Measurements from ENCODE around the gene NALCN. TPM values are rescaled to one million over a fixed set of nuclear protein-coding genes. Genes with fewer than 3 reads are reported as not detected.

NALCN gene
- total and polyA plus RNA-seq, 2 donors (not counting 1 experiment from before 2014, with no cell fraction given): not detected

DNA sequence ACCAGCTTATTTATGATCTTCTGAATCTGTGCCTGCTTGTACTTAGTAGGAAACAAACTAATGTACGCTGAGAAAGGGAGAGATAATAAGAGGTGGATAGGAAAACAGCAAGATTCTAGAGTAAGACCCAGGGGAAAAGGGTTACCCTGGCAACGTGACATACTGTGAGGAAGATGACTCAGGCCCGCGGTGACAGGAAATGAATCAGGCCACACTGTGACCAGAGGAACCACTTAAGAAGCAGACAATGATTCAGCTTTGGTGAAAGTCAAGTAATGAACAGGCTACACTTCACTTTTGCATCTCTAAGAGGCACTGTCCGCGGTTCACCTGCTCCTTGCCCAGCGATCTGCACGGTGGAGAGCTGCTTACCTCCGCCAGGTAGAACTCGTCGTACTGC is 158.2 kb downstream of the NALCN start:
- H4K20me1 ChIP-seq (ENCODE audit: control insufficient read depth, insufficient read depth, low read length, poor library complexity, severe bottlenecking): no peaks in the 10 kb centered on the region
- Mint-ChIP-seq H3K9me3 (ENCODE audit: insufficient read depth) (peaks cover 5% of the 10 kb centered on the region), H3K27me3 (no peaks in the 10 kb centered on the region), H3K27ac (no peak overlapping the region), H3K4me1 (no peaks in the 10 kb centered on the region), H3K4me3 (no peak overlapping the region)
- intact Hi-C loops (cut with micrococcal nuclease): no loop called here
- no peak overlapping the region for H3K4me2 ChIP-seq (replicated peaks; ENCODE audit: low read depth, low read length, poor library complexity, severe bottlenecking)
- H3K27me3 ChIP-seq (replicated peaks in 1 of 4; ENCODE audit: control extremely low read depth in 1 of 4, control insufficient read depth in 3 of 4, insufficient read depth in 4 of 4, low read length in 3 of 4): no peaks in the 10 kb centered on the region
- no peaks in the 10 kb centered on the region for H3K79me2 ChIP-seq (ENCODE audit: control insufficient read depth, insufficient read depth, low read length)
- ATAC-seq (ENCODE audit: low read depth) (no peak), DNase-seq (no peak)
- no peak overlapping the region for H3K9ac ChIP-seq (ENCODE audit: low read length)
- no peak overlapping the region for H3K27ac ChIP-seq (ENCODE audit: low read length in 2 of 2)
- TF ChIP-seq, protein P1, sequence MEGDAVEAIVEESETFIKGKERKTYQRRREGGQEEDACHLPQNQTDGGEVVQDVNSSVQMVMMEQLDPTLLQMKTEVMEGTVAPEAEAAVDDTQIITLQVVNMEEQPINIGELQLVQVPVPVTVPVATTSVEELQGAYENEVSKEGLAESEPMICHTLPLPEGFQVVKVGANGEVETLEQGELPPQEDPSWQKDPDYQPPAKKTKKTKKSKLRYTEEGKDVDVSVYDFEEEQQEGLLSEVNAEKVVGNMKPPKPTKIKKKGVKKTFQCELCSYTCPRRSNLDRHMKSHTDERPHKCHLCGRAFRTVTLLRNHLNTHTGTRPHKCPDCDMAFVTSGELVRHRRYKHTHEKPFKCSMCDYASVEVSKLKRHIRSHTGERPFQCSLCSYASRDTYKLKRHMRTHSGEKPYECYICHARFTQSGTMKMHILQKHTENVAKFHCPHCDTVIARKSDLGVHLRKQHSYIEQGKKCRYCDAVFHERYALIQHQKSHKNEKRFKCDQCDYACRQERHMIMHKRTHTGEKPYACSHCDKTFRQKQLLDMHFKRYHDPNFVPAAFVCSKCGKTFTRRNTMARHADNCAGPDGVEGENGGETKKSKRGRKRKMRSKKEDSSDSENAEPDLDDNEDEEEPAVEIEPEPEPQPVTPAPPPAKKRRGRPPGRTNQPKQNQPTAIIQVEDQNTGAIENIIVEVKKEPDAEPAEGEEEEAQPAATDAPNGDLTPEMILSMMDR (IDR thresholded peaks at IDR 0.05): no peak
- no peaks in the 10 kb centered on the region for H3K4me1 ChIP-seq (ENCODE audit: control insufficient read depth in 2 of 2, insufficient read depth in 2 of 2, low read length in 2 of 2)
- H2AFZ ChIP-seq (ENCODE audit: insufficient read depth, low read depth, low read length, poor library complexity, severe bottlenecking): no peak overlapping the region
- WGBS (ENCODE audit: insufficient coverage): 49% methylated on average over 11 of the region's 11 CpGs
- H3K36me3 ChIP-seq (replicated peaks in 1 of 2; ENCODE audit: control extremely low read depth in 1 of 2, control insufficient read depth in 1 of 2, extremely low read depth in 1 of 2, insufficient read depth in 2 of 2, low read length in 1 of 2): no peaks in the 10 kb centered on the region
- ChIA-PET CTCF (no interaction called here), POLR2A (no interaction called here)
- no peaks in the 10 kb centered on the region for H3K9me3 ChIP-seq (ENCODE audit: control extremely low read depth in 1 of 3, control insufficient read depth in 2 of 3, insufficient read depth in 1 of 3, low read length in 2 of 3)
- no peak overlapping the region for H3K4me3 ChIP-seq (ENCODE audit: control extremely low read depth in 1 of 5, extremely low read depth in 1 of 5, insufficient read depth in 1 of 5, low read depth in 2 of 5, low read length in 4 of 5)

DNA sequence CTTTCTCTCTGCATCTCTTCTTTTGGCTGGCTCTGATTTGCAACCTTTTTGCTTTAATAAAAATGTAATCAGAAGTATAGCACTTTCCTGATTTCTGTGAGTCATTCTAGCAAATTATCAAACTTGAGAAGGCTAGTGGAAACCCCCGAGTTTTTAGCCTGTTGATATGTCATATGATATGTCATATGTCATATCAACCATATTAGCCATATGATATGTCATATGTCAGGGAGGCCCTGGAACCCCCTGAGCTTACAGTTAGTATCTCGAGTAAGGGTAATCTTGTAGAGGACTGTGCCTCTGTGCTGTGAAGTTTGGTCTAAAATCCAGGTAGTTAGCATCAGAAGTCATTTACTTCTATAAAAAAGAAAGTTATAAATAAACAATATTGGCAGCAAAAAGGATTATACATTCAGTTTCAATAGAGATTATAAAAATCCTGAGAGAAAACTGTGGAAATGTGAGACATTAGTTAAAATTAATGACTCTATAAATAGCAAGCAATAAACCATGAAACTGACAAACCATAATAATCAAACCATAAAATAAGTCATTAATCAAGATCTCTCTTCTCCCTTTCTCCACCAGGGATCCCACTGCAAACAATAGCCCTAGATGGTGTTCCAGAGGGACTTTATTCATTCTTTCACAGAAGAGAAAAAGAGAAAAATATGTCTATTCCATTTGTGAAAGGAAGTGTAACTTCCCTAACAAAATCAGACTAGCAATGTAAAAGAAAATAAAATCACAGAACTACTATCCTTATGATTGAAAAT is 167.4 kb downstream of the NALCN start:
- H3K27ac ChIP-seq (ENCODE audit: low read length in 2 of 2): no peak overlapping the region
- Mint-ChIP-seq H3K27ac (no peak overlapping the region), H3K4me3 (no peak overlapping the region), H3K9me3 (ENCODE audit: insufficient read depth) (peaks cover 3% of the 10 kb centered on the region), H3K27me3 (no peaks in the 10 kb centered on the region), H3K4me1 (no peaks in the 10 kb centered on the region)
- no peaks in the 10 kb centered on the region for H3K9me3 ChIP-seq (ENCODE audit: control extremely low read depth in 1 of 3, control insufficient read depth in 2 of 3, insufficient read depth in 1 of 3, low read length in 2 of 3)
- ChIA-PET CTCF (no interaction called here), POLR2A (no interaction called here)
- H2AFZ ChIP-seq (ENCODE audit: insufficient read depth, low read depth, low read length, poor library complexity, severe bottlenecking): no peak overlapping the region
- DNase-seq (no peak), ATAC-seq (ENCODE audit: low read depth) (no peak)
- H4K20me1 ChIP-seq (ENCODE audit: control insufficient read depth, insufficient read depth, low read length, poor library complexity, severe bottlenecking): no peaks in the 10 kb centered on the region
- no peaks in the 10 kb centered on the region for H3K79me2 ChIP-seq (ENCODE audit: control insufficient read depth, insufficient read depth, low read length)
- H3K36me3 ChIP-seq (replicated peaks in 1 of 2; ENCODE audit: control extremely low read depth in 1 of 2, control insufficient read depth in 1 of 2, extremely low read depth in 1 of 2, insufficient read depth in 2 of 2, low read length in 1 of 2): no peaks in the 10 kb centered on the region
- H3K4me2 ChIP-seq (replicated peaks; ENCODE audit: low read depth, low read length, poor library complexity, severe bottlenecking): no peak overlapping the region
- no peaks in the 10 kb centered on the region for H3K4me1 ChIP-seq (ENCODE audit: control insufficient read depth in 2 of 2, insufficient read depth in 2 of 2, low read length in 2 of 2)
- H3K9ac ChIP-seq (ENCODE audit: low read length): no peak overlapping the region
- H3K27me3 ChIP-seq (replicated peaks in 1 of 4; ENCODE audit: control extremely low read depth in 1 of 4, control insufficient read depth in 3 of 4, insufficient read depth in 4 of 4, low read length in 3 of 4): no peaks in the 10 kb centered on the region
- no peak overlapping the region for H3K4me3 ChIP-seq (ENCODE audit: control extremely low read depth in 1 of 5, extremely low read depth in 1 of 5, insufficient read depth in 1 of 5, low read depth in 2 of 5, low read length in 4 of 5)
- no peak for TF ChIP-seq EZH2 (IDR thresholded peaks at IDR 0.05; ENCODE audit: borderline replicate concordance, insufficient read depth, low read depth, low read length, poor library complexity, severe bottlenecking)
- TF ChIP-seq, protein P1 (IDR thresholded peaks at IDR 0.05): no peak
- intact Hi-C loops (cut with micrococcal nuclease): no loop called here
- no CpG with 5 or more reads among the region's 2 CpGs for WGBS (ENCODE audit: insufficient coverage)

Measured in B cell (primary cell).